ENCODE data around the gene GAS2L3.

- TF ChIP-seq CTCF (IDR thresholded peaks at IDR 0.05 in 4 of 5, conservative IDR thresholded peaks at IDR 0.05 in 1 of 5) (no peak), POLR2A (IDR thresholded peaks at IDR 0.05) (no peak)
Observed at GRCh38 chr12:100528034-100528433, 45.5 kb upstream of the GAS2L3 start.
